HG02642 (cell line): ENCODE measurements around the gene TAX1BP3.

Source experiments
- ATAC-seq: cut with Tn5 transposase; IDR thresholded peaks from one replicate; pipeline ENCODE4 v1.9.1; 2021; ENCODE audit warnings: mild to moderate bottlenecking; ENCODE audit not compliant: unreplicated experiment, poor library complexity

The TAX1BP3 gene

GRCh38 chr17:3636154-3636907 lies 32.0 kb downstream of the TAX1BP3 start, which contains the start of the genes CTNS and SHPK:
Gene CTNS (plus strand): TSS chr17:3636760. CDS start chr17:3640207, 3,447 bp downstream.
Gene SHPK (minus strand): TSS chr17:3636250. CDS start chr17:3636219, 31 bp downstream.
- ATAC-seq = peak; percentile 94

GRCh38 chr17:3635474-3636153 lies 32.8 kb downstream of the TAX1BP3 start:
- ATAC-seq = no peak

- ATAC-seq = no peak
Observed at GRCh38 chr17:3632287-3632686, 36.1 kb downstream of the TAX1BP3 start.

- no peak for ATAC-seq
Observed at GRCh38 chr17:3630781-3631180, 37.6 kb downstream of the TAX1BP3 start.

- ATAC-seq = no peak
Observed at GRCh38 chr17:3627769-3628167, 40.6 kb downstream of the TAX1BP3 start.

- no peak for ATAC-seq
Observed at GRCh38 chr17:3626831-3627768, 41.3 kb downstream of the TAX1BP3 start.

GRCh38 chr17:3622977-3623594 lies 45.3 kb downstream of the TAX1BP3 start:
- ATAC-seq = no peak

GRCh38 chr17:3621146-3621720 lies 47.1 kb downstream of the TAX1BP3 start:
- no peak for ATAC-seq

- ATAC-seq = no peak
Observed at GRCh38 chr17:3615160-3615870, 53.1 kb downstream of the TAX1BP3 start.

- ATAC-seq = no peak
Observed at GRCh38 chr17:3613124-3613523, 55.3 kb downstream of the TAX1BP3 start.
